IgD-negative memory B cell (primary cell): ENCODE results near the gene ZNF780B. TPM values are rescaled to one million over a fixed set of nuclear protein-coding genes. Genes with fewer than 3 reads are reported as not detected.

Source experiments
- H3K27ac Mint-ChIP-seq, 3 donors: one replicate each; pipeline ENCODE4 v1.8.0; 2020 to 2022; ENCODE audit warnings: mild to moderate bottlenecking in 3 of 3, mixed read lengths in 3 of 3, moderate library complexity in 1 of 3
- H3K27me3 Mint-ChIP-seq: one replicate; pipeline ENCODE4 v1.8.0; 2021; ENCODE audit warnings: mixed read lengths
- H3K36me3 Mint-ChIP-seq: one replicate; pipeline ENCODE4 v1.8.0; 2020; ENCODE audit warnings: mild to moderate bottlenecking, mixed read lengths
- H3K4me1 Mint-ChIP-seq, 3 donors: one replicate each; pipeline ENCODE4 v1.8.0; 2020 to 2022; ENCODE audit warnings: mixed read lengths in 3 of 3, mild to moderate bottlenecking in 1 of 3
- H3K4me3 Mint-ChIP-seq, 4 donors: one replicate each; pipeline ENCODE4 v1.8.0; 2020 to 2022; ENCODE audit warnings: mild to moderate bottlenecking in 4 of 4, mixed read lengths in 4 of 4, moderate library complexity in 3 of 4
- H3K9me3 Mint-ChIP-seq, 3 donors: one replicate each; pipeline ENCODE4 v1.8.0; 2020 to 2021; ENCODE audit warnings: mixed read lengths in 3 of 3, mild to moderate bottlenecking in 1 of 3
- polyA plus RNA-seq: library from polyadenylated mRNA; unstranded; fragments of 300-500 nt; fragmentation: Illumina TruSeq; gene quantifications from one replicate; pipeline ENCODE4 v1.2.3, GENCODE V29; 2021

The ZNF780B gene
- polyA plus RNA-seq: 10.8 TPM

GRCh38 chr19:40055832-40056504 lies at the start of gene ZNF780B:
ZNF780B (minus strand) TSS chr19:40056231; CDS start chr19:40050332, 5,899 bp downstream.
- Mint-ChIP-seq H3K27ac (peak within 1 kb of the TSS; percentile 68 to 96 (median 92)), H3K36me3 (peaks cover 12% of the 10 kb centered on the region), H3K27me3 (no peaks in the 10 kb centered on the region), H3K9me3 (peaks cover 0 to 18% (median 11%) of the 10 kb centered on the region in 3 donors), H3K4me1 (peaks cover 30 to 45% (median 35%) of the 10 kb centered on the region in 3 donors), H3K4me3 (peak within 1 kb of the TSS; percentile 96 to 100 (median 100))

GRCh38 chr19:40104754-40105153 lies 48.7 kb upstream of the ZNF780B start:
- Mint-ChIP-seq H3K27me3 (no peaks in the 10 kb centered on the region), H3K36me3 (no peaks in the 10 kb centered on the region), H3K27ac (no peak overlapping the region)

GRCh38 chr19:40103600-40103999 lies 47.6 kb upstream of the ZNF780B start:
- H3K27ac Mint-ChIP-seq: no peak overlapping the region
- no peak overlapping the region for H3K4me3 Mint-ChIP-seq
- peaks cover 0 to 6% (median 0%) of the 10 kb centered on the region in 3 donors for H3K9me3 Mint-ChIP-seq
- H3K4me1 Mint-ChIP-seq: no peaks in the 10 kb centered on the region
- H3K27me3 Mint-ChIP-seq: no peaks in the 10 kb centered on the region
- no peaks in the 10 kb centered on the region for H3K36me3 Mint-ChIP-seq

More at GRCh38 chr19:40104754-40105153, 48.7 kb upstream of the ZNF780B start:
- Mint-ChIP-seq H3K4me1 (no peaks in the 10 kb centered on the region), H3K4me3 (no peak overlapping the region), H3K9me3 (peaks cover 0 to 6% (median 0%) of the 10 kb centered on the region in 3 donors)

GRCh38 chr19:40101813-40102212 lies 45.8 kb upstream of the ZNF780B start:
- Mint-ChIP-seq H3K27ac (no peak overlapping the region), H3K4me1 (peaks cover 0 to 3% (median 0%) of the 10 kb centered on the region in 3 donors), H3K9me3 (peaks cover 0 to 6% (median 0%) of the 10 kb centered on the region in 3 donors), H3K4me3 (no peak overlapping the region), H3K27me3 (peaks cover 1% of the 10 kb centered on the region), H3K36me3 (no peaks in the 10 kb centered on the region)

- Mint-ChIP-seq H3K9me3 (peaks cover 2 to 4% (median 4%) of the 10 kb centered on the region in 3 donors), H3K36me3 (no peaks in the 10 kb centered on the region), H3K4me3 (peak overlapping the region in 1 of 4 donors; percentile 12), H3K27me3 (peaks cover 7% of the 10 kb centered on the region), H3K4me1 (peaks cover 23 to 29% (median 25%) of the 10 kb centered on the region in 3 donors), H3K27ac (no peak overlapping the region)
Observed at GRCh38 chr19:40093416-40093815, 37.4 kb upstream of the ZNF780B start.

- peak overlapping the region; percentile 99 to 100 (median 100) for H3K4me3 Mint-ChIP-seq
- H3K27ac Mint-ChIP-seq: peak overlapping the region; percentile 92 to 100 (median 98)
- H3K4me1 Mint-ChIP-seq: peaks cover 31 to 40% (median 35%) of the 10 kb centered on the region in 3 donors
- H3K27me3 Mint-ChIP-seq: peaks cover 6% of the 10 kb centered on the region
- H3K36me3 Mint-ChIP-seq: peaks cover 3% of the 10 kb centered on the region
- peaks cover 2 to 11% (median 4%) of the 10 kb centered on the region in 3 donors for H3K9me3 Mint-ChIP-seq
Observed at GRCh38 chr19:40091205-40092129, 35.4 kb upstream of the ZNF780B start.

- H3K4me3 Mint-ChIP-seq: peak within 1 kb of the TSS; percentile 99 to 100 (median 100)
- H3K27ac Mint-ChIP-seq: peak within 1 kb of the TSS; percentile 92 to 100 (median 98)
- peaks cover 2% of the 10 kb centered on the region for H3K27me3 Mint-ChIP-seq
- H3K36me3 Mint-ChIP-seq: peaks cover 3% of the 10 kb centered on the region
- H3K4me1 Mint-ChIP-seq: peaks cover 31 to 40% (median 35%) of the 10 kb centered on the region in 3 donors
- peaks cover under 1 to 11% (median 2%) of the 10 kb centered on the region in 3 donors for H3K9me3 Mint-ChIP-seq
Observed at GRCh38 chr19:40090241-40091204, 34.5 kb upstream of the ZNF780B start, which contains the start of gene ZNF780A. ZNF780A (minus strand) TSS chr19:40090943; CDS start chr19:40084753, 6,190 bp downstream.

- peaks cover 31 to 40% (median 35%) of the 10 kb centered on the region in 3 donors for H3K4me1 Mint-ChIP-seq
- H3K27me3 Mint-ChIP-seq: peaks cover 2% of the 10 kb centered on the region
- peaks cover 3% of the 10 kb centered on the region for H3K36me3 Mint-ChIP-seq
- H3K4me3 Mint-ChIP-seq: peak overlapping the region; percentile 99 to 100 (median 100)
- peaks cover 0 to 11% (median 2%) of the 10 kb centered on the region in 3 donors for H3K9me3 Mint-ChIP-seq
- H3K27ac Mint-ChIP-seq: peak overlapping the region in 2 of 3 donors; percentile 92 to 100
Observed at GRCh38 chr19:40089462-40089861, 33.4 kb upstream of the ZNF780B start.

GRCh38 chr19:40088299-40089047 lies 32.4 kb upstream of the ZNF780B start:
- Mint-ChIP-seq H3K36me3 (peaks cover 3% of the 10 kb centered on the region), H3K27me3 (peaks cover 2% of the 10 kb centered on the region), H3K4me1 (peaks cover 30 to 40% (median 35%) of the 10 kb centered on the region in 3 donors), H3K9me3 (peaks cover 0 to 11% (median 2%) of the 10 kb centered on the region in 3 donors), H3K27ac (peak overlapping the region in 1 of 3 donors; percentile 41), H3K4me3 (peak overlapping the region in 3 of 4 donors; percentile 8 to 100 (median 100))

- H3K27me3 Mint-ChIP-seq: no peaks in the 10 kb centered on the region
- peaks cover 3 to 21% (median 6%) of the 10 kb centered on the region in 3 donors for H3K9me3 Mint-ChIP-seq
- peaks cover 14% of the 10 kb centered on the region for H3K36me3 Mint-ChIP-seq
- H3K4me1 Mint-ChIP-seq: peaks cover 22 to 34% (median 29%) of the 10 kb centered on the region in 3 donors
- H3K4me3 Mint-ChIP-seq: no peak overlapping the region
- no peak overlapping the region for H3K27ac Mint-ChIP-seq
Observed at GRCh38 chr19:40084948-40085347, 28.9 kb upstream of the ZNF780B start.

- H3K36me3 Mint-ChIP-seq: peaks cover 44% of the 10 kb centered on the region
- H3K4me1 Mint-ChIP-seq: peaks cover 3 to 8% (median 5%) of the 10 kb centered on the region in 3 donors
- H3K27ac Mint-ChIP-seq: peak overlapping the region in 1 of 3 donors; percentile 35
- H3K9me3 Mint-ChIP-seq: peaks cover 20 to 30% (median 30%) of the 10 kb centered on the region in 3 donors
- H3K27me3 Mint-ChIP-seq: no peaks in the 10 kb centered on the region
- no peak overlapping the region for H3K4me3 Mint-ChIP-seq
Observed at GRCh38 chr19:40081411-40081810, 25.4 kb upstream of the ZNF780B start.

- Mint-ChIP-seq H3K36me3 (peaks cover 55% of the 10 kb centered on the region), H3K4me1 (peaks cover 3 to 8% (median 5%) of the 10 kb centered on the region in 3 donors), H3K4me3 (no peak overlapping the region), H3K9me3 (peaks cover 25 to 38% (median 37%) of the 10 kb centered on the region in 3 donors), H3K27me3 (no peaks in the 10 kb centered on the region), H3K27ac (no peak overlapping the region)
Observed at GRCh38 chr19:40080289-40080688, 24.3 kb upstream of the ZNF780B start.

GRCh38 chr19:40078377-40078776 lies 22.3 kb upstream of the ZNF780B start:
- H3K27me3 Mint-ChIP-seq: no peaks in the 10 kb centered on the region
- peaks cover 25 to 46% (median 38%) of the 10 kb centered on the region in 3 donors for H3K9me3 Mint-ChIP-seq
- H3K4me1 Mint-ChIP-seq: peaks cover 3 to 8% (median 5%) of the 10 kb centered on the region in 3 donors
- H3K27ac Mint-ChIP-seq: no peak overlapping the region
- peaks cover 61% of the 10 kb centered on the region for H3K36me3 Mint-ChIP-seq
- no peak overlapping the region for H3K4me3 Mint-ChIP-seq
